Epithelial cell of proximal tubule (primary cell): ENCODE results near the gene FAAP100. TPM values are rescaled to one million over a fixed set of nuclear protein-coding genes. Genes with fewer than 3 reads are reported as not detected.

Experiments used
- DNase-seq: peaks from one replicate; pipeline ENCODE4 v3.0.0-alpha.2; 2011; ENCODE audit warnings: low read depth
- H3K4me3 ChIP-seq: 2 replicates; pipeline ENCODE4 v1.5.1; 2011; ENCODE audit warnings: low read depth, mild to moderate bottlenecking, low read length
- total RNA-seq: library from RNA; depleted of rRNA; stranded (reverse); fragments of >200 nt; gene quantifications from 2 replicates; pipeline ENCODE4 v1.2.3, GENCODE V29; 2015
- TF ChIP-seq, protein P1 (sequence below): conservative IDR thresholded peaks from 2 replicates; pipeline ENCODE4 v1.5.1; 2012; ENCODE audit warnings: low read depth, mild to moderate bottlenecking, low read length

The FAAP100 gene
- total RNA-seq, 1 donor from 2014 or later, result 33.8 TPM

DNA sequence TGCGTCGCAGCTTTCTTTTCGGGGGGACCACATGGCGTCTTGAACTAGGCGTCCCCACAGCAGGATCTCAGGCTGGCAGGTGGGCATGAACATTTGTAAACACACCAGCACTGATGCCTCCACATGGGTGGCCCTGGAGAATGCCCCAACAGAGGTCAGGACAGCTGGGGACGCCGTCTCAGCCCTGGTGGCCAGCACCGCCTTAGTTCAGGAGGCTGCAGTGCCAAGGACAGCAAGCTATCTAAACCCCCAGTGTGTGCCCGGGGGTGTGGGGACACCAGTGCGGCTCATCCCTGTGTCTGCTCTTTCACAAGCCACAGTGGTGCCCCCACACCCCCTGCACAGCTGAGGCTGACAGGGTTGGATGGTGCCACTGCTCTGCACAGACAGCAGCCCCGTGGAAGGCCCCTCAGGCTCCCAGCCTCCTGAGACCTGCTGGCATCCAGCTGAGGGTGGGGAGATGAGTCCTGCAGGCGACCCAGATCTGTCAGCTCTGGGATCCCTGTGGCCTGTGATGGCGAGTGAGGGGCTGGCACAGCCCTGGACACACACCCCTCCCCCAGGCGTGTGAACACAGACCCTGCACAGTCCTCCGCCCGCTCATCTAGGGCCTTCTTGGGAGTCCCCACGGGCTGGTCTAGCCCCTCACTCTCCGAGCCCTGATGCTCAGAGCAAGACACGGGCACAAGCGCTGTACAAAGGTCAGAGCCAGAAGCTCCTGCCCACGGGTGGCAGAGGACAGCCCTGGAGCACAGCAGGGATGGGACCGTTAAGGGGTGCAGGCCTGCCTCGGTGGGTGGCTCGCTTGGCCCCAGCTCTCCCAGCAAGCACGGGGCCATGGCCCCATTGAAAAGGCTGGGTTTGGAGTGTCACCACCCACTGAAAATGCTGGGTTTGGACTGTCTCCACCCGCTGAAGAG is 13.2 kb downstream of the FAAP100 start:
- TF ChIP-seq, protein P1, sequence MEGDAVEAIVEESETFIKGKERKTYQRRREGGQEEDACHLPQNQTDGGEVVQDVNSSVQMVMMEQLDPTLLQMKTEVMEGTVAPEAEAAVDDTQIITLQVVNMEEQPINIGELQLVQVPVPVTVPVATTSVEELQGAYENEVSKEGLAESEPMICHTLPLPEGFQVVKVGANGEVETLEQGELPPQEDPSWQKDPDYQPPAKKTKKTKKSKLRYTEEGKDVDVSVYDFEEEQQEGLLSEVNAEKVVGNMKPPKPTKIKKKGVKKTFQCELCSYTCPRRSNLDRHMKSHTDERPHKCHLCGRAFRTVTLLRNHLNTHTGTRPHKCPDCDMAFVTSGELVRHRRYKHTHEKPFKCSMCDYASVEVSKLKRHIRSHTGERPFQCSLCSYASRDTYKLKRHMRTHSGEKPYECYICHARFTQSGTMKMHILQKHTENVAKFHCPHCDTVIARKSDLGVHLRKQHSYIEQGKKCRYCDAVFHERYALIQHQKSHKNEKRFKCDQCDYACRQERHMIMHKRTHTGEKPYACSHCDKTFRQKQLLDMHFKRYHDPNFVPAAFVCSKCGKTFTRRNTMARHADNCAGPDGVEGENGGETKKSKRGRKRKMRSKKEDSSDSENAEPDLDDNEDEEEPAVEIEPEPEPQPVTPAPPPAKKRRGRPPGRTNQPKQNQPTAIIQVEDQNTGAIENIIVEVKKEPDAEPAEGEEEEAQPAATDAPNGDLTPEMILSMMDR, result no peak
- no peak for DNase-seq
- H3K4me3 ChIP-seq, result no peak overlapping the region

DNA sequence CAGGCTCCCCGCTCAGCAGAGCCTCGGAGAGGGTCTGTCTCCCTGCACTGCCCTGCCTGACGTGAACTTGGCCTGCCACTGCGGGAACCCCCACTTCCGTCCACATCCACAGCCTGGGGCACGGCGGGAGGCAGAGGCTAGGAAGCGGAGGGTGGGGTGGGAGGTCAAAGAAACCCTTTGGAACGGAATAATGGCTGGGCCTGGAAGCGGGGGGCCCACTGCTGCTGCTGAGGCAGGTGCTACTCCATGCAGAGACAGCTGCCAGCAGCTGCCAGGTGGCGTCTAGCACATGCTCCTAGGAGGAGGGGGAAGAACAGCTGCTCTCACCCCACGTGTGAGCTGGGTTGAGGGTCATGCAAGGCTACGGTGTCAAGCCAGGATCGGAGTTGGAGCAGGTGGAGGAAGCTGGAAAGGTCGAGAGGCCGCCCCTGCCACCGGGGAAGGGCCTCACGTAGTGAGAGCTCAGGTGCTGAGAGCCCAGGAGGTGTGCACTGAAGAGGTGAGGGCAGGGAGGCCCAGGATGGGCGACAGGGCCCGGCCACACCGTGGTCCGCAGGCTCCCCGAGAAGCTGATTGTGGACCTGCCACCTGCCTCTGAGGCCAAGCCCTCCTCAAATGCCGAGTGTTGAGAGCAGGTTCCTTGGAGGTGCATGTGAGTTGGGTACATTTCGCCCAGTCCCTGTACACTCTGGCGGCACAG is 14.1 kb downstream of the FAAP100 start:
- H3K4me3 ChIP-seq, result no peak overlapping the region
- DNase-seq, result no peak
- TF ChIP-seq, protein P1, result no peak

DNA sequence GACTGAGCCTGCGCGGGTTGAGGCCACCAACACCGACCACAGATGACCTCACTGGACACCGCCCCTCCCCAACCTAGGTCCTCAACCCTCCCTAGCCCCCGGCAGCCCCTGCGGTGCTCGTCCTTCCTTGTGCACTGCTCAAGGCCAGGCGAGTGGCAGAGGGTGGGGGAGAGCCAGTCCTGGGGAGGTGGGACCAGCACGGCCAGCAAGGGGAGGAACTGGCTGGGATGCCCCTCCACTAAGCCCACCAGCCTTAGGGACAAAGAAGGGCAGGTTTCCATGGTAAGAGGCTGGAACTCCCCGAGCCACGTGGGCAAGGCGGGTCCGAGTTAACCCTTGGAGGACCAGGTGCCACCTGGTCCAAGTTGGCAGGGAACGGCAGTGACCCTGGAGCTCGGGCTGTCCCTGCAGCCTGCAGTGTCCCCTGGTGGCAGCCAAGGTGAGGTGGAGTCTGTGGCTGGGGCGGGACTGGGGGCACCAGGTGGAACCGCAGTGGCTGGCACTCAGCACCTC is 14.8 kb downstream of the FAAP100 start:
- TF ChIP-seq, protein P1, result peak; percentile 63
- DNase-seq, result no peak
- no peak overlapping the region for H3K4me3 ChIP-seq

DNA sequence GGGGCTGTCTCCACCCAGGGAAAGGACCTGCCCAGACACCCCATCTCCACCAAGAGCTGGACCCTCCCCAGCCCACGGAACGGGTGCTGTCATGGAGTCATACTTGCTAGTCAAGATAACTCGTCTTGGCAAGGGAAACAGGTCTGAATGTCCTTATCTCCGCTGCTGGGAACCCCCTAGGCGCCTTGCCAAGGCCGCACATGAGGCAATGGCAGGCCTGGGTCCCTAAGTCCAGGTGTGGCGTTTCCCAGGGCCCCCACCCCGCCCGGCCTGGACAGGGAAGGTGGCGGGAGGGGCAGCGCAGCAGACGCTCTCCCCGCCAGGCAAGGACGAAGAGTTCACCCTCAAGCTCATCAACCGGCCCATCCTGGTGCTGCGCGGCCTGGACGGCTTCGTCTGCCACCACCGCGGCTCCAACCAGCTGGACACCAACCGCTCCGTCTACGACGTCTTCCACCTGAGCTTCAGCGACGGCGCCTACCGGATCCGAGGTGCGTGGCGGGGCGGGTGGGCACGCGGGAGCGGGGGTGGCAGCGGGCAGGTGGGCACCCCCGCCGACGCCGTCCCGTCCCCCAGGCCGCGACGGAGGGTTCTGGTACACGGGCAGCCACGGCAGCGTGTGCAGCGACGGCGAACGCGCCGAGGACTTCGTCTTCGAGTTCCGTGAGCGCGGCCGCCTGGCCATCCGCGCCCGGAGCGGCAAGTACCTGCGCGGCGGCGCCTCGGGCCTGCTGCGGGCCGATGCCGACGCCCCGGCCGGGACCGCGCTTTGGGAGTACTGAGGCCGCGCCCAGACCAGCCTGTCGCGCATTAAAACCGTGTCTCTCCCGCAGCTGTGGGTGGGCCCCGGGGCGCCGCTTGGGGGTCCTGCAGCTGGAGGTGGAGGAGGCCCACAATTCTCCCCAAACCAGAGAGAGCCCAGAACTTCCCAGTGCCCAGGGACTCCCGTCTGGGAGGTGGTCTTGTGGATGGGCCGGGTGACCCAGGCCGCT is 15.6 kb downstream of the FAAP100 start:
- TF ChIP-seq, protein P1, result no peak
- H3K4me3 ChIP-seq, result no peak overlapping the region
- DNase-seq, result no peak

DNA sequence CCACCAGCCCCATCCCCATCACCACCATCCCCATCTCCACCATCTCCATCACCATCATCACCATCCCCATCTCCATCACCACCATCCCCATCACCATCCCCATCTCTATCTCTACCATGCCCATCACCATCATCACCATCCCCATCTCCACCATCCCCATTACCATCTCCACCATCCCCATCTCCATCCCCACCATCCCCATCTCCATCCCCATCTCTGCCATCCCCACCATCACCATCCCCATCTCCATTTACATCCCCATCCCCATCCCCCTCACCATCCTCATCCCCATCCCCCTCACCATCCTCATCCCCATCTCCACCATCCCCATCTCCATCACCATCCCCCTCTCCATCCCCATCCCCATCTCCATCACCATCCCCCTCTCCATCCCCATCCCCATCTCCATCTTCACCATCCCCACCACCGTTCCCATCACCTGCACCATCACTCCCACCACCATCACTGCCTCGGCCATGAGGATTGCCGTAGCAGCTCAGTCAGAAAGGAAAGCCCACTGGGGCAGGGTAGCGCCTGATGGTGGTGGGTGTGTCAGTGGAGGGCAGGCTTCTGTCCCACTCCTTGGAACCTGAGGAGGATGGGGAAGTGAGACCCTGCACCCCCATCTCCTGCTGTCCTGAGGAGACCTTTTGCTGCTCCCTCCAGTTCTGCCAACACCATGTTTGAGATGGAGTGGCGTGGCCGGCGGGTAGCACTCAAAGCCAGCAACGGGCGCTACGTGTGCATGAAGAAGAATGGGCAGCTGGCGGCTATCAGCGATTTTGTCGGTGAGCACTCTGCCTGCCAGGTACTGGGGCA is 16.5 kb downstream of the FAAP100 start:
- TF ChIP-seq, protein P1, result no peak
- DNase-seq, result no peak
- H3K4me3 ChIP-seq, result no peak overlapping the region

DNA sequence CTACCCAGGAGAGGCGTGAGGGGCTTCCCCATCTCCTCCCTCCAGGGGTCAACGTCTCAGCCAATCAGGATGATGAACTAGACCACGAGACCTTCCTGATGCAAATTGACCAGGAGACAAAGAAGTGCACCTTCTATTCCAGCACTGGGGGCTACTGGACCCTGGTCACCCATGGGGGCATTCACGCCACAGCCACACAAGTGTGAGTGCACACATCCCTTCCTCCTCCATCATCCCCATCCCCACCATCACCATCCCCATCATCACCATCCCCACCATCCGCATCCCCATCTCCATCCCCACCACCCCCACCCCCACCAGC is 17.2 kb downstream of the FAAP100 start:
- no peak for DNase-seq
- H3K4me3 ChIP-seq, result no peak overlapping the region
- TF ChIP-seq, protein P1, result no peak
